ENCODE measurements around the gene SYT4.
"Not testable (repeated sequence)": the region's sequence is repeated elsewhere in the genome, so short reads cannot be mapped to it uniquely, and the experiment has no call there.

SYT4 gene

GRCh38 chr18:43277164-43277600 is at the start of gene SYT4:
SYT4 (minus strand) TSS chr18:43277490; CDS start chr18:43277281, 209 bp downstream.
- peak within 1 kb of the TSS; percentile 93 for H3K27ac ChIP-seq
- no peak for TF ChIP-seq ZFX (IDR thresholded peaks at IDR 0.05; ENCODE audit: borderline replicate concordance)
- no peak for TF ChIP-seq CTCF (IDR thresholded peaks at IDR 0.05)

GRCh38 chr18:43322132-43322531 is 44.8 kb upstream of the SYT4 start:
- no peak overlapping the region for H3K27ac ChIP-seq
- TF ChIP-seq CTCF (IDR thresholded peaks at IDR 0.05) (no peak), ZFX (IDR thresholded peaks at IDR 0.05; ENCODE audit: borderline replicate concordance) (no peak)

GRCh38 chr18:43314941-43315340 is 37.7 kb upstream of the SYT4 start:
- TF ChIP-seq ZFX (IDR thresholded peaks at IDR 0.05; ENCODE audit: borderline replicate concordance): no peak
- TF ChIP-seq CTCF (IDR thresholded peaks at IDR 0.05): no peak
- no peak overlapping the region for H3K27ac ChIP-seq

GRCh38 chr18:43312891-43313290 is 35.6 kb upstream of the SYT4 start:
- TF ChIP-seq ZFX (IDR thresholded peaks at IDR 0.05; ENCODE audit: borderline replicate concordance) (no peak), CTCF (IDR thresholded peaks at IDR 0.05) (no peak)
- H3K27ac ChIP-seq: no peak overlapping the region

GRCh38 chr18:43310239-43310638 is 32.9 kb upstream of the SYT4 start:
- TF ChIP-seq ZFX (IDR thresholded peaks at IDR 0.05; ENCODE audit: borderline replicate concordance) (no peak), CTCF (IDR thresholded peaks at IDR 0.05) (no peak)
- H3K27ac ChIP-seq: no peak overlapping the region

GRCh38 chr18:43303376-43303775 is 26.1 kb upstream of the SYT4 start:
- TF ChIP-seq CTCF (IDR thresholded peaks at IDR 0.05) (no peak), ZFX (IDR thresholded peaks at IDR 0.05; ENCODE audit: borderline replicate concordance) (no peak)
- no peak overlapping the region for H3K27ac ChIP-seq

GRCh38 chr18:43286187-43286586 is 8.9 kb upstream of the SYT4 start:
- not testable (repeated sequence) for H3K27ac ChIP-seq

- TF ChIP-seq ZFX (IDR thresholded peaks at IDR 0.05; ENCODE audit: borderline replicate concordance): no peak
- TF ChIP-seq CTCF (IDR thresholded peaks at IDR 0.05): no peak
- H3K27ac ChIP-seq: no peak overlapping the region
Observed at GRCh38 chr18:43283299-43283698, 6.0 kb upstream of the SYT4 start.
